HG03342 (cell line): ENCODE data around the gene NOC2L.
"Not testable (repeated sequence)": the region's sequence is repeated elsewhere in the genome, so short reads cannot be mapped to it uniquely, and the experiment has no call there.

Experiments used
- ATAC-seq: cut with Tn5 transposase; IDR thresholded peaks from one replicate; pipeline ENCODE4 v1.9.1; 2021; ENCODE audit warnings: mild to moderate bottlenecking, moderate library complexity; ENCODE audit not compliant: unreplicated experiment

The NOC2L gene

GRCh38 chr1:905811-906599 lies 53.1 kb downstream of the NOC2L start:
- no peak for ATAC-seq

GRCh38 chr1:905071-905749 lies 53.8 kb downstream of the NOC2L start:
- no peak for ATAC-seq

- ATAC-seq, result no peak
These were observed 54.6 kb downstream of the NOC2L start for GRCh38 chr1:904310-904950.

DNA sequence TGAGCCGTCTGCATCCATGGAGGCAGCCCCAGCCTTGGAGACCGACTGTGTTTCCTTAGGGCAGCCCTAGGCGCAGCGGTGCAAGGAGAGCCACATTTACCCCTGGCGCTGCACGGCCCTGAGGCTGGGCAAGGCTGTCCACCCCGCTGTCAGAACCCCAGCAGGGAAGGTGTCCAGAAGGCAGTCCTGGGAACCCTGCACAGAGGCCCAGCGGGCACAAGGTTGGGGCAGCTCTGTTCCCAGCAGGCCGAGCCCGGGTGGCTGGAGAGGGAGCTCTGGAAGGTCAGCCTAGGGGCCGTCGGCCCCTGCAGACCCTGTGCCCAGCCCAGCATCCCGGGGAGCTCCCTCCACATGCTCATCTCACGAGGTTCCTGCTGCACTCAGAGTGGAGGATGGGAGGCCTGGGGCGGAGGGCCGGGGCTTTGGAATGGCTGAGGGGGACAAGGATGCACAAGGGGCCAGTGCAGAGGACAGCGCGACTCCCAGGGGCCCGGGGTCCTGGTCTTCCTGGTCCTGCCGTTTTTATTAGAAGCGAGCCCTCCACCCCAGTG lies 55.3 kb downstream of the NOC2L start:
- ATAC-seq, result no peak

DNA sequence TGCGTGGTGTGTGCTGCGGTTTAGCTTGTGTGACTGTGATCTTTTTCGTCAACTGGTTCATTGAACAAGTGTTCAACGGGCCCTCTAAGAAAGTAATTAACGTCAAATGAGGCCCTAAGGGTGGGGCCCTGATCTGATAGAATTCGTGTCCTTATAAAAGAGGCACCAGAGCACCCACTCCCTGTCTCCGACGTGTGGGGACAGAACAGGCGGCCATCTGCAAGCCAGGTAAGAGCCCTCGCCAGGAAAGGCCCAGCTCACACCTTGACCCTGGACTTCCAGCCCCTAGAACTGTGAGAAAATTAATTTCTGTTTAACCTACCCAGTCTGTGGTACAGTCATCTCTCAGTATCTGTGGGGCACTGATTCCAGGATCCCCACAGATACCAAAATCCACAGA lies 55.8 kb downstream of the NOC2L start:
- no peak for ATAC-seq

- ATAC-seq, result no peak
These were observed 56.3 kb downstream of the NOC2L start for GRCh38 chr1:902802-903201.

DNA sequence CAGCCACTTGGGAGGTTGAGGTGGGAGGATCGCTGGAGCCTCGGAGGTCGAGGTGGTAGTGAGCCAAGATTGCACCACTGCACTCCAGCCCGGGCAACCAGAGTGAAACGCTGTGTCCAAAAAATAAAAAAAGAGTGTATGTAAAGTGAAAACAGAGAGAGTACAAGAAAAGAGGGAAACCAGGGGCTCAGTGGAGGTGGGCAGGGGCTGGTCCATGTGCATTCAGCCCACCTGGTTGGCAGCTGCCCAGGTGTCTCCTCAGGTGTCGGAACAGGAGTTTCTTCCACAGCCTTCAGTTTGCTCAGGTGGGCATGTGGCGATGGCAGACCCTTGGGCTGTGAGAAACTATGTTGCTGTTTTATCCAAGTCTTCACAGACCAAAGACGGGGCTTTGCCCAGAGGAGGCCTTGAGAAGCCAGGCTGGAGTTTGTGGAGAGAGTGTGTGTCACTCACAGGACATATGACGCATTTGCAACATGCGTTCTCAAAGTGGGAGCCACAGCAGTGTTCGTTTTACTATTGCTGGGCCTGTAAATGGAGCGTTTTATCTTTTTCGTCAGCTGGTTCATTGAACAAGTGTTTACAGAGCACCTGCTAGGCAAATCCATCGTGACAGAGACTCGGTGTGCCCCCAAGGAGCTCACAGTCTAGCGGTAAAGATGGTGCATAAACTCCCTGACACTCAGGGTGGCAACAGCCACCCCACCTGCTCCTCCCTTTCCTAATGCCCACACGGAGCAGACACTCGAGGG lies 57.8 kb downstream of the NOC2L start:
- no peak for ATAC-seq

GRCh38 chr1:899636-900317 lies 59.3 kb downstream of the NOC2L start:
- no peak for ATAC-seq

- ATAC-seq, result not testable (repeated sequence)
These were observed 61.1 kb downstream of the NOC2L start for GRCh38 chr1:897951-898350.

GRCh38 chr1:897226-897625 lies 61.8 kb downstream of the NOC2L start:
- ATAC-seq, result no peak
